SK-N-SH (cell line): ENCODE measurements around the gene BIN2.

Experiments used
- CHD2 ChIP-seq: fragments of 150-350 bp; IDR thresholded peaks from 2 replicates; pipeline ENCODE4 v1.6.1; 2018; ENCODE audit warnings: low read length; ENCODE audit not compliant: partially characterized antibody
- CTCF ChIP-seq: fragments of 200-600 bp; sonication (generic); IDR thresholded peaks from 2 replicates; pipeline ENCODE4 v1.6.1; 2017; ENCODE audit warnings: antibody characterized with exemption, mild to moderate bottlenecking, moderate library complexity
- EP300 ChIP-seq, 2 experiments: IDR thresholded peaks; 2 replicates each; pipeline versions ENCODE4 v1.4.0 to v1.6.1; 2012; ENCODE audit warnings: borderline replicate concordance in 1 of 2, low read depth in 1 of 2, low read length in 1 of 2
- JUND ChIP-seq: IDR thresholded peaks from 2 replicates; pipeline ENCODE4 v1.4.0; 2012
- MAX ChIP-seq: IDR thresholded peaks from 2 replicates; pipeline ENCODE4 v1.4.0; 2012; ENCODE audit warnings: low read depth
- MXI1 ChIP-seq: IDR thresholded peaks from 2 replicates; pipeline ENCODE4 v1.6.1; 2012; ENCODE audit warnings: mild to moderate bottlenecking, low read depth, low read length, improper control_type of control experiment
- NFIC ChIP-seq: IDR thresholded peaks from 2 replicates; pipeline ENCODE4 v1.4.0; 2012; ENCODE audit warnings: borderline replicate concordance
- POLR2AphosphoS5 ChIP-seq: IDR thresholded peaks from 2 replicates; pipeline ENCODE4 v1.6.1; 2012; ENCODE audit warnings: low read depth, low read length
- RAD21 ChIP-seq: IDR thresholded peaks from 2 replicates; pipeline ENCODE4 v1.6.1; 2012; ENCODE audit warnings: mild to moderate bottlenecking, low read length
- RXRA ChIP-seq: IDR thresholded peaks from 2 replicates; pipeline ENCODE4 v1.4.0; 2012; ENCODE audit warnings: low read depth, mild to moderate bottlenecking, borderline replicate concordance
- SMC3 ChIP-seq: IDR thresholded peaks from 2 replicates; pipeline ENCODE4 v1.6.1; 2012; ENCODE audit warnings: low read depth, low read length, improper control_type of control experiment
- TAF1 ChIP-seq: IDR thresholded peaks from 2 replicates; pipeline ENCODE4 v1.6.1; 2012; ENCODE audit warnings: low read depth, mild to moderate bottlenecking, low read length, moderate library complexity, borderline replicate concordance
- USF2 ChIP-seq: fragments of 150-350 bp; IDR thresholded peaks from 2 replicates; pipeline ENCODE4 v1.6.1; 2017; ENCODE audit warnings: antibody characterized with exemption, low read length, low read depth, borderline replicate concordance
- ZBTB33 ChIP-seq: IDR thresholded peaks from 2 replicates; pipeline ENCODE4 v1.4.0; 2012; ENCODE audit warnings: low read depth, borderline replicate concordance

GRCh38 chr12:51346581-51346980 lies 22.6 kb upstream of the BIN2 start, which contains the start of gene CELA1:
- TF ChIP-seq JUND = no peak
- TF ChIP-seq USF2 = no peak
- no peak for TF ChIP-seq MAX
- no peak for TF ChIP-seq TAF1
- TF ChIP-seq CTCF = no peak
- no peak for TF ChIP-seq RAD21
- no peak for TF ChIP-seq SMC3
- no peak for TF ChIP-seq NFIC
- TF ChIP-seq POLR2AphosphoS5 = no peak
- TF ChIP-seq RXRA = no peak
- no peak for TF ChIP-seq MXI1
- no peak for TF ChIP-seq ZBTB33
- TF ChIP-seq CHD2 = no peak
- no peak for TF ChIP-seq EP300 (IDR thresholded peaks at IDR 0.05; ENCODE audit: borderline replicate concordance in 1 of 2, low read depth in 1 of 2, low read length in 1 of 2)
